ENCODE measurements around the gene TMEM179. TPM values are rescaled to one million over a fixed set of nuclear protein-coding genes. Genes with fewer than 3 reads are reported as not detected.

Gene TMEM179
- total and polyA plus RNA-seq, 2 donors (not counting 3 experiments of a cell fraction or from before 2014, with no cell fraction given): 0.14 TPM; not detected in 1

DNA sequence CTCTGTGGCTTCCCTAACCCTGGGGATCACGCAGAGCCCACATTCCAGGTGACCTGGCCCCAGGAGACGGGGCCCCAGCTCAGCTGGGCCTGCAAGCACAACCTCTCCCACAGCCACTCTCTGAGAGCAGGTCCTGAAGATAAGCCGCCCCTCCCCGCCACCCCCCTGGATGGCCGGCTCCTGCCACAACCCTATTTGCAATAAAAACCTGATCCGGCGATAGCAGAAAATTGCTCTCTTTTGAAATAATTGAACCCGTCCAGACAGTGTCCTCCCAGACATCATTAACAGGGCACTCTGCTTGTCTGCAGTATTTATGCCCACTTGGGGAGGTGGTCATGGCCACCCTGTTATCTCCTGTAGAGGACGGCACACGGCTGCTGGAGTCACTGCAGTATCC is 20.0 kb downstream of the TMEM179 start:
- no peak for FAIRE-seq
- CTCF ChIA-PET: no interaction called here

DNA sequence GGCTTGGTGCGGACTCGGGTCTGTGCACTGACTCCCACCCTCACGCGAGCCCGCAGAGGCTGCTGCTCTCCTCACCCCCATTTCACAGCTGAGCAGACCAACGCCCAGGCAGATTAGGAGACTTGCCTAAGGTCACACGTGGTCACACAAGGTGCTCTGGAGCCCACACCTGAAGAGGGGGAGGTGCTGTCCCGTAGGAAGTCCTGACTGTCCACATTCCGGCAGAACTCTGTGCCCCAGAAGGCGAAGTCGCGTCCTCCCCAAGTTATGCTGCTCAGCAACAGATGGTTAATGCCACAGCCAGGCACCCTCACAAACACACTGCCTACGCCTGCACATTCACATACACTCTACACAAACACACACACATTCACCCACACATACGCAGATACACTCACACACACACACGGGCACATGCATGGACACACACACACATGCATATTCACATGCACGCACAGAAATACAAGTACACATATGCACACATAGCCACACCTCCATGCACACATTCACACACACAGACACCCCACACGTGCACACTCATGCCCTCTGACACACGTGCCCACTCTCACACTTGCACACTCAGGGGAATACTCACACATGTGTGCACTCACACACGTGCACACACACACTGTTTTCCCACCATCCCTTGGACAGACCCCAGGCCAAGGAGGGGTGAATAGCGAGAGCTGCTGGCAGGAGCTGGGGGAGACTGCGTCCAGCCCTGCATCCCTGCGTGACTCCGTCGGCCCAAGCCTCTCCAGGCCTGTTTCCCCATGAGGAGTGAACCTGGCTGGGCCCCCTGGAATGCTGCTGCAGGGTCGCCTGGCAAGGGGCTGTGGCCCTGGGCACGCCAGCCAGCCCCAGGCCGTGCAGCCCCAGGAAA is 20.9 kb downstream of the TMEM179 start:
- BruUV-seq (replicated peaks): no TSS peak
- Histone ChIP-seq H3K9me3 (replicated peaks; ENCODE audit: control insufficient read depth, insufficient read depth, low read length) (no peaks in the 10 kb centered on the region), H4K20me1 (replicated peaks; ENCODE audit: control insufficient read depth, extremely low read depth, insufficient read depth, low read length) (no peaks in the 10 kb centered on the region), H3K79me2 (ENCODE audit: control insufficient read depth, insufficient read depth, low read length) (no peaks in the 10 kb centered on the region), H2AFZ (ENCODE audit: low read depth, low read length) (no peak overlapping the region), H3K27ac (ENCODE audit: insufficient read depth, low read depth, low read length) (no peak overlapping the region), H3K9ac (replicated peaks; ENCODE audit: extremely low read depth, insufficient read depth, low read length) (no peak overlapping the region), H3K9me1 (replicated peaks; ENCODE audit: control insufficient read depth, extremely low read depth, insufficient read depth, low read length) (no peaks in the 10 kb centered on the region), H3K36me3 (ENCODE audit: control insufficient read depth in 2 of 2, extremely low read depth in 1 of 2, insufficient read depth in 2 of 2, low read length in 2 of 2) (no peaks in the 10 kb centered on the region), H3K4me1 (ENCODE audit: control insufficient read depth, extremely low read depth, insufficient read depth, low read length) (no peaks in the 10 kb centered on the region), H3K4me2 (ENCODE audit: insufficient read depth, low read length) (no peak overlapping the region), H3K27me3 (ENCODE audit: control insufficient read depth in 2 of 2, insufficient read depth in 2 of 2, low read length in 2 of 2) (no peaks in the 10 kb centered on the region), H3K4me3 (replicated peaks in 1 of 3; ENCODE audit: insufficient read depth in 1 of 3, low read depth in 1 of 3, low read length in 3 of 3) (no peak overlapping the region)
- dilution Hi-C loops (cut with MboI; ENCODE audit: extremely low pct_ligation_motif_present, low sequenced_read_pairs) (no loop called here), intact Hi-C loops (cut with micrococcal nuclease) (no loop called here)
- POLR2A ChIA-PET: no interaction called here
- FAIRE-seq (no peak), DNase-seq (ENCODE audit: low read depth, low spot score) (no peak)
- TF ChIP-seq, protein P1, sequence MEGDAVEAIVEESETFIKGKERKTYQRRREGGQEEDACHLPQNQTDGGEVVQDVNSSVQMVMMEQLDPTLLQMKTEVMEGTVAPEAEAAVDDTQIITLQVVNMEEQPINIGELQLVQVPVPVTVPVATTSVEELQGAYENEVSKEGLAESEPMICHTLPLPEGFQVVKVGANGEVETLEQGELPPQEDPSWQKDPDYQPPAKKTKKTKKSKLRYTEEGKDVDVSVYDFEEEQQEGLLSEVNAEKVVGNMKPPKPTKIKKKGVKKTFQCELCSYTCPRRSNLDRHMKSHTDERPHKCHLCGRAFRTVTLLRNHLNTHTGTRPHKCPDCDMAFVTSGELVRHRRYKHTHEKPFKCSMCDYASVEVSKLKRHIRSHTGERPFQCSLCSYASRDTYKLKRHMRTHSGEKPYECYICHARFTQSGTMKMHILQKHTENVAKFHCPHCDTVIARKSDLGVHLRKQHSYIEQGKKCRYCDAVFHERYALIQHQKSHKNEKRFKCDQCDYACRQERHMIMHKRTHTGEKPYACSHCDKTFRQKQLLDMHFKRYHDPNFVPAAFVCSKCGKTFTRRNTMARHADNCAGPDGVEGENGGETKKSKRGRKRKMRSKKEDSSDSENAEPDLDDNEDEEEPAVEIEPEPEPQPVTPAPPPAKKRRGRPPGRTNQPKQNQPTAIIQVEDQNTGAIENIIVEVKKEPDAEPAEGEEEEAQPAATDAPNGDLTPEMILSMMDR (IDR thresholded peaks at IDR 0.05; ENCODE audit: extremely low read depth in 1 of 2, insufficient read depth in 1 of 2, low read depth in 1 of 2, low read length in 2 of 2): no peak
- TF ChIP-seq, protein P2, sequence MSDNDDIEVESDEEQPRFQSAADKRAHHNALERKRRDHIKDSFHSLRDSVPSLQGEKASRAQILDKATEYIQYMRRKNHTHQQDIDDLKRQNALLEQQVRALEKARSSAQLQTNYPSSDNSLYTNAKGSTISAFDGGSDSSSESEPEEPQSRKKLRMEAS (IDR thresholded peaks at IDR 0.05; ENCODE audit: insufficient read depth, insufficient read length): no peak
- TF ChIP-seq FOS (IDR thresholded peaks at IDR 0.05; ENCODE audit: borderline replicate concordance, insufficient read depth, low read length) (no peak), EZH2 (IDR thresholded peaks at IDR 0.05; ENCODE audit: borderline replicate concordance, low read depth, low read length, severe bottlenecking) (no peak), POLR2A (IDR thresholded peaks at IDR 0.05; ENCODE audit: low read depth, low read length) (no peak), POLR2AphosphoS5 (IDR thresholded peaks at IDR 0.05; ENCODE audit: insufficient read depth, low read depth, low read length) (no peak), GATA2 (IDR thresholded peaks at IDR 0.05; ENCODE audit: insufficient read depth, insufficient read length, low read depth, low read length) (no peak), MYC (IDR thresholded peaks at IDR 0.05; ENCODE audit: low read depth, low read length) (no peak), JUN (IDR thresholded peaks at IDR 0.05; ENCODE audit: borderline replicate concordance, insufficient read depth, insufficient read length, low read depth) (no peak)
- CTCF ChIA-PET: no interaction called here

More for the DNA sequence above, 20.0 kb downstream of the TMEM179 start:
- H3K9me1 ChIP-seq (replicated peaks; ENCODE audit: control insufficient read depth, extremely low read depth, insufficient read depth, low read length): no peaks in the 10 kb centered on the region
- no peak overlapping the region for H3K27ac ChIP-seq (ENCODE audit: insufficient read depth, low read depth, low read length)
- no TSS peak for BruUV-seq (replicated peaks)
- no peak overlapping the region for H3K4me2 ChIP-seq (ENCODE audit: insufficient read depth, low read length)
- intact Hi-C loops (cut with micrococcal nuclease) (no loop called here), dilution Hi-C loops (cut with MboI; ENCODE audit: extremely low pct_ligation_motif_present, low sequenced_read_pairs) (no loop called here)
- H3K9ac ChIP-seq (replicated peaks; ENCODE audit: extremely low read depth, insufficient read depth, low read length): no peak overlapping the region
- no peaks in the 10 kb centered on the region for H3K4me1 ChIP-seq (ENCODE audit: control insufficient read depth, extremely low read depth, insufficient read depth, low read length)
- H4K20me1 ChIP-seq (replicated peaks; ENCODE audit: control insufficient read depth, extremely low read depth, insufficient read depth, low read length): no peaks in the 10 kb centered on the region
- POLR2A ChIA-PET: no interaction called here
- no peak overlapping the region for H2AFZ ChIP-seq (ENCODE audit: low read depth, low read length)
- TF ChIP-seq JUN (IDR thresholded peaks at IDR 0.05; ENCODE audit: borderline replicate concordance, insufficient read depth, insufficient read length, low read depth) (no peak), GATA2 (IDR thresholded peaks at IDR 0.05; ENCODE audit: insufficient read depth, insufficient read length, low read depth, low read length) (no peak), EZH2 (IDR thresholded peaks at IDR 0.05; ENCODE audit: borderline replicate concordance, low read depth, low read length, severe bottlenecking) (no peak), POLR2A (IDR thresholded peaks at IDR 0.05; ENCODE audit: low read depth, low read length) (no peak)
- no peak for DNase-seq (ENCODE audit: low read depth, low spot score)
- H3K36me3 ChIP-seq (ENCODE audit: control insufficient read depth in 2 of 2, extremely low read depth in 1 of 2, insufficient read depth in 2 of 2, low read length in 2 of 2): no peaks in the 10 kb centered on the region
- H3K9me3 ChIP-seq (replicated peaks; ENCODE audit: control insufficient read depth, insufficient read depth, low read length): no peaks in the 10 kb centered on the region
- H3K4me3 ChIP-seq (replicated peaks in 1 of 3; ENCODE audit: insufficient read depth in 1 of 3, low read depth in 1 of 3, low read length in 3 of 3): no peak overlapping the region
- no peaks in the 10 kb centered on the region for H3K27me3 ChIP-seq (ENCODE audit: control insufficient read depth in 2 of 2, insufficient read depth in 2 of 2, low read length in 2 of 2)
- no peaks in the 10 kb centered on the region for H3K79me2 ChIP-seq (ENCODE audit: control insufficient read depth, insufficient read depth, low read length)

Data from endothelial cell of umbilical vein (primary cell).